SK-N-SH treated with all-trans-retinoic acid at 6 μM for 48 hours (cell line): ENCODE data around the gene ABCC9.

ENCODE experiments used
- ARNTL ChIP-seq: fragments of 450-650 bp; formaldehyde crosslinking; IDR thresholded peaks from 2 replicates; pipeline ENCODE4 v1.5.0; 2020; ENCODE audit warnings: low read depth, mild to moderate bottlenecking, moderate library complexity, borderline replicate concordance
- ESRRG ChIP-seq: fragments of 250-450 bp; sonication (Bioruptor Pico); IDR thresholded peaks from 2 replicates; pipeline ENCODE4 v1.6.1; 2021; ENCODE audit warnings: mild to moderate bottlenecking
- PPARA ChIP-seq: fragments of 250-450 bp; sonication (Bioruptor Pico); IDR thresholded peaks from 2 replicates; pipeline ENCODE4 v1.5.0; 2020; ENCODE audit warnings: mild to moderate bottlenecking, borderline replicate concordance
- ZFP3 ChIP-seq: fragments of 250-450 bp; sonication (Bioruptor Pico); IDR thresholded peaks from 2 replicates; pipeline ENCODE4 v1.5.0; 2020; ENCODE audit warnings: mild to moderate bottlenecking, moderate library complexity
- TF ChIP-seq, protein P1 (sequence below): fragments of 250-450 bp; sonication (Bioruptor Pico); IDR thresholded peaks from 2 replicates; pipeline ENCODE4 v1.8.0; 2020; ENCODE audit warnings: mild to moderate bottlenecking, moderate library complexity, borderline replicate concordance

DNA sequence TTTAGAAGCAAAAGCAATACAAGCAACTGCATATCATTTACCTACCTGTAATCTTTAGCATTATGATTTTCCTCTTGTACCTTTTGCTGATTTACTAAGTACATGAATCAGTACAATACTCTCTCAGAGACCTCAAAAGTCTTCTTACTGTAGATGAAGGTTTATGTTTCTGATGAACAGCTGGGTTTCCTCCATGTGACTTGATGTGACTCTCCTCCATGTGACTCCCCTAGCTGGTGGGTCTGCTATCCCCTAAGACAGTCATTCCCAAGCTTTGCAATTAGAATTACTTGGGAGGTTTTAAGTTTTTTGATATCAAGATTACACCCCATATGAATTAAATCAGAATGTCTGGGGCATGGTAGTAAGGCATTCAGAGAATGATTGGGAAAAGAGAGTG, 32.0 kb upstream of the ABCC9 start:
- no peak for TF ChIP-seq ZFP3 (CRISPR knock-in tag)
- TF ChIP-seq, protein P1, sequence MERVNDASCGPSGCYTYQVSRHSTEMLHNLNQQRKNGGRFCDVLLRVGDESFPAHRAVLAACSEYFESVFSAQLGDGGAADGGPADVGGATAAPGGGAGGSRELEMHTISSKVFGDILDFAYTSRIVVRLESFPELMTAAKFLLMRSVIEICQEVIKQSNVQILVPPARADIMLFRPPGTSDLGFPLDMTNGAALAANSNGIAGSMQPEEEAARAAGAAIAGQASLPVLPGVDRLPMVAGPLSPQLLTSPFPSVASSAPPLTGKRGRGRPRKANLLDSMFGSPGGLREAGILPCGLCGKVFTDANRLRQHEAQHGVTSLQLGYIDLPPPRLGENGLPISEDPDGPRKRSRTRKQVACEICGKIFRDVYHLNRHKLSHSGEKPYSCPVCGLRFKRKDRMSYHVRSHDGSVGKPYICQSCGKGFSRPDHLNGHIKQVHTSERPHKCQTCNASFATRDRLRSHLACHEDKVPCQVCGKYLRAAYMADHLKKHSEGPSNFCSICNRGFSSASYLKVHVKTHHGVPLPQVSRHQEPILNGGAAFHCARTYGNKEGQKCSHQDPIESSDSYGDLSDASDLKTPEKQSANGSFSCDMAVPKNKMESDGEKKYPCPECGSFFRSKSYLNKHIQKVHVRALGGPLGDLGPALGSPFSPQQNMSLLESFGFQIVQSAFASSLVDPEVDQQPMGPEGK, result no peak
- TF ChIP-seq PPARA (CRISPR knock-in tag), result no peak
- no peak for TF ChIP-seq ARNTL (CRISPR knock-in tag)
- TF ChIP-seq ESRRG (CRISPR knock-in tag), result no peak
